ENCODE measurements around the gene MSX1. TPM values are rescaled to one million over a fixed set of nuclear protein-coding genes. Genes with fewer than 3 reads are reported as not detected.

Gene MSX1
- total and polyA plus RNA-seq, 2 experiments from 2014 or later = 0.61 TPM; not detected in 1

GRCh38 chr4:4871573-4872313 is 12.3 kb downstream of the MSX1 start:
- Mint-ChIP-seq H3K27me3 (ENCODE audit: insufficient read depth, low read depth, poor library complexity) (peaks cover 5% of the 10 kb centered on the region), H3K9me3 (0 out of 3 replicates have a peak, but pooled peaks cover 5% of the 10 kb centered on the region), H3K4me1 (peaks cover 29% of the 10 kb centered on the region), H3K27ac (no peak overlapping the region), H3K36me3 (ENCODE audit: low read depth) (no peaks in the 10 kb centered on the region; the same call in 2 of the 3 replicates), H3K4me3 (peak overlapping the region; percentile 57)
- Histone ChIP-seq H3K4me3 (peak overlapping the region; percentile 47), H3K79me2 (replicated peaks; ENCODE audit: insufficient read depth) (no peaks in the 10 kb centered on the region), H3F3A (replicated peaks; ENCODE audit: low read depth) (peaks cover 3% of the 10 kb centered on the region), H3K4me1 (ENCODE audit: insufficient read depth) (peaks cover 36% of the 10 kb centered on the region), H2AFZ (peak overlapping the region; percentile 10; the same call in 1 of the 2 replicates), H3K27me3 (ENCODE audit: insufficient read depth) (peaks cover 100% of the 10 kb centered on the region), H4K20me1 (replicated peaks; ENCODE audit: insufficient read depth) (peaks cover 35% of the 10 kb centered on the region), H3K27ac (ENCODE audit: low read depth) (no peak overlapping the region), H3K4me2 (peak overlapping the region; percentile 71), H3K36me3 (ENCODE audit: insufficient read depth) (no peaks in the 10 kb centered on the region), H3K9me2 (ENCODE audit: insufficient read depth) (no peaks in the 10 kb centered on the region)
- no peak for TF ChIP-seq POLR2AphosphoS5 (IDR thresholded peaks at IDR 0.05; ENCODE audit: low read depth)
- no peak for TF ChIP-seq REST (IDR thresholded peaks at IDR 0.05; ENCODE audit: unreplicated experiment)
- TF ChIP-seq EZH2 (IDR thresholded peaks at IDR 0.05; ENCODE audit: low read depth, unreplicated experiment) = peak; percentile 66
- no peak for TF ChIP-seq JUNB (IDR thresholded peaks at IDR 0.05; ENCODE audit: unreplicated experiment)
- no peak for TF ChIP-seq ZNF462 (CRISPR knock-in tag; IDR thresholded peaks at IDR 0.05)
- no peak for TF ChIP-seq ZNF114 (CRISPR knock-in tag; IDR thresholded peaks at IDR 0.05)
- ATAC-seq (peak; percentile 1; the same call in 2 of the 3 replicates), DNase-seq (ENCODE audit: low spot score) (peak; percentile 21)

Data from GM23338 (cell line).